WI38 (cell line): ENCODE results near the gene RILPL1.
"Not testable (repeated sequence)": the region's sequence is repeated elsewhere in the genome, so short reads cannot be mapped to it uniquely, and the experiment has no call there.

Experiments used
- H3K4me3 ChIP-seq: 2 replicates; pipeline ENCODE4 v1.5.1; 2011; ENCODE audit warnings: low read depth, mild to moderate bottlenecking, control low read depth, low read length
- CTCF ChIP-seq: IDR thresholded peaks from 2 replicates; pipeline ENCODE4 v1.5.1; 2012; ENCODE audit warnings: low read depth, mild to moderate bottlenecking, control low read depth, low read length

The RILPL1 gene

GRCh38 chr12:123442774-123443173 is 90.7 kb downstream of the RILPL1 start:
- H3K4me3 ChIP-seq = no peak overlapping the region
- no peak for TF ChIP-seq CTCF

GRCh38 chr12:123441523-123442164 is 91.9 kb downstream of the RILPL1 start:
- no peak overlapping the region for H3K4me3 ChIP-seq
- TF ChIP-seq CTCF = no peak

GRCh38 chr12:123436017-123436964 is 97.2 kb downstream of the RILPL1 start, which contains the start of gene RILPL2:
TSS of gene RILPL2 (minus strand) at chr12:123436684. CDS start at chr12:123436420, 264 bp downstream.
- H3K4me3 ChIP-seq = peak within 1 kb of the TSS; percentile 88
- no peak for TF ChIP-seq CTCF

- TF ChIP-seq CTCF = no peak
- peak overlapping the region; percentile 88 for H3K4me3 ChIP-seq
Measured at GRCh38 chr12:123435636-123436016, 97.9 kb downstream of the RILPL1 start.

GRCh38 chr12:123433615-123434014 is 99.9 kb downstream of the RILPL1 start:
- no peak overlapping the region for H3K4me3 ChIP-seq
- TF ChIP-seq CTCF = no peak

GRCh38 chr12:123431951-123432817 is 101.3 kb downstream of the RILPL1 start:
- H3K4me3 ChIP-seq = not testable (repeated sequence)

GRCh38 chr12:123429101-123429500 is 104.4 kb downstream of the RILPL1 start:
- H3K4me3 ChIP-seq = not testable (repeated sequence)
